ENCODE data around the gene CCNC.

DNA sequence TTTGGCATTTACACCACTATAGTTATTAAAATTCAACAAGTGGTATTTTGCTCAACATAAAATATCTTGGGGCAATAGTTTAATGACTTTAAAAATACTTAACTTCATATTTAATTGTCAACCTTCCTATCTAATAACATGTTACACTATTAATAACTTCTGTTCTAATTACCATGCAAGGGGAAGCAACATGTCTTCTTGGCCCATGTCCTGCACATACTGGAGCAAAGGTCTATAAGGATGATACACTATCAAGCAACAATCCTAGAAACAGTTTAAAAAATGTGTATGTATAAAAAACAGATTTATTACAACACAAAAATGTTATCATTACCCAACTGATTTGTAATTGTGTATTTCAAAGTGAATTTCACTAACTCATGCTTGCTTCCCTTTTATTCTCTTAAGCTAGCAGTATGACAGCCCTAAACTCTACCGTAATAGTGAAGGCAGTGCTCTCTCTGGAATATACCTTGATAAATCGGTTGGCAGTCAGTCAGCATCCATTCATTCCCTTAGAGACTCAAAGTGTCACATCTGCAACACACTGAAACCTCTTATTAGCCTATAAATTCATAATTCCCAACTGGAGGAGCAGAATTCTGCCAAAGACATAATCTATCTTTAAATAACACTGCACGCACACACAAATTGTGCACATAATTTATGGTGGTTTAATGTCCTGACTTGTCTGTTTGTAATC is 18.3 kb downstream of the CCNC start:
- TF ChIP-seq SP1 (IDR thresholded peaks at IDR 0.05), result no peak
- TF ChIP-seq TARDBP (IDR thresholded peaks at IDR 0.05), result no peak
- no peak for TF ChIP-seq FOXK2 (IDR thresholded peaks at IDR 0.05)
- no peak for TF ChIP-seq ARNT (IDR thresholded peaks at IDR 0.05)
- no peak for TF ChIP-seq BHLHE40 (IDR thresholded peaks at IDR 0.05; ENCODE audit: borderline replicate concordance)
